ENCODE results near the gene TBCCD1. TPM values are rescaled to one million over a fixed set of nuclear protein-coding genes. Genes with fewer than 3 reads are reported as not detected.
A peak's percentile ranks its signal among the peaks of the same experiment; 100 is the strongest.
"Not testable (repeated sequence)": the region's sequence is repeated elsewhere in the genome, so short reads cannot be mapped to it uniquely, and the experiment has no call there.

TBCCD1 gene
- total RNA-seq, 1 donor, result 17.5 TPM

- TF ChIP-seq CTCF (IDR thresholded peaks at IDR 0.05; ENCODE audit: insufficient read depth, low read length), result peak; percentile 41
- H3K4me3 ChIP-seq (ENCODE audit: low read depth, low read length), result no peak overlapping the region
- DNase-seq (ENCODE audit: low read depth), result peak; percentile 56
Observed at GRCh38 chr3:186589121-186589520, 22.0 kb upstream of the TBCCD1 start.

DNA sequence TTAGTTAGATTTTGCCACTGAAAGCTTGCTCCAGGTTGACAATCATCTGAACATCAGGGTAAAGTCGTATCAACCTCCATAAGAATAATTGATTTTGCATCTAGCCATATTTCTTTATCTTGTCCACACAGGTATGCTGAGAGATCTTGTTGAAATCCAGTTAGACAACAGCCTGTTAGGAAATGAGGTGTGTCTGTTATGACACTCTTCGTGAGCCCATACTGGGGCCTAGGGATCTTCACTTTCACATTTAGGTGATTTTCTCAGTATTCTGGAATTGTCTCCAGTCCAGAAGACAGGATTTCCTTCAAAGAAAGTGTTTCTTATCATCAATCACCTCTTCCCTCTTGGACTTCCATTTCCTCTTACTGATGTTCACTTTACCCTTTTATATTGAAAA, 21.5 kb upstream of the TBCCD1 start:
- H3K4me3 ChIP-seq (ENCODE audit: low read depth, low read length), result no peak overlapping the region
- TF ChIP-seq CTCF (IDR thresholded peaks at IDR 0.05; ENCODE audit: insufficient read depth, low read length), result no peak
- no peak for DNase-seq (ENCODE audit: low read depth)

DNA sequence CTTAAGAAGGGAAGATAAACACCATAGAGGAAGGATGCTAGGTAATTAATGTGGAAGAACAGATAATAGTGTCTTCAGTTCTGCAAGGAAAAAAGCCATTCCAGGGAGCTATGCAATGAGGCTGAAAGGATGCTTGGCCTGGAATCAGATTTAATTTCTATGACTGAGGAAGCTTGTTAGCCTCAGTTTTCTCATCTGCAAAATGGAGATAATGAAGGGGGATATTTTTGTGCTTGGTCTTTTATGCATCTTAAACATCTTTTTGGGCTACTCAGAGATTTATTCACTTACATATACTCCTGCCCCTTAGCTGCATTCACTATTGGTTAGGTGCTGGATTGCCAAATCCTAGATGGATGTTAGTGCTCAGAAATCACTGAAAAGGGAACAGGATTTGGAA, 20.0 kb upstream of the TBCCD1 start:
- no peak overlapping the region for H3K4me3 ChIP-seq (ENCODE audit: low read depth, low read length)
- no peak for DNase-seq (ENCODE audit: low read depth)
- TF ChIP-seq CTCF (IDR thresholded peaks at IDR 0.05; ENCODE audit: insufficient read depth, low read length), result no peak

DNA sequence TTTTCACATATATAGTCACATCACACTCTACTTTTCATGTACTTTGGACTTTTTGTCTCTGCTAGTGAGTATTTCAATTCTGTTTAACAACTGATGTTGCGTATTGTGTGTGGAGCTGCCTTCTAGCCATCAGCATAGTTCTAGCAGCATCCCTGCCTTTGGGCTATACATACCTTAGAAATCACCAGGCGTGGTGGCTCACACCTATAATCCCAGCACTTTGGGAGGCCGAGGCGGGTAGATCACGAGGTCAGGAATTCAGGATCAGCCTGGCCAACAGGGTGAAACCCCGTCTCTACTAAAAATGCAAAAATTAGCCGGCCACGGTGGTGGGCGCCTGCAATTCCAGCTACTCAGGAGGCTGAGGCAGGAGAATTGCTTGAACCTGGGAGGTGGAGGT, 19.1 kb upstream of the TBCCD1 start:
- not testable (repeated sequence) for DNase-seq (ENCODE audit: low read depth); H3K4me3 ChIP-seq (ENCODE audit: low read depth, low read length)

DNA sequence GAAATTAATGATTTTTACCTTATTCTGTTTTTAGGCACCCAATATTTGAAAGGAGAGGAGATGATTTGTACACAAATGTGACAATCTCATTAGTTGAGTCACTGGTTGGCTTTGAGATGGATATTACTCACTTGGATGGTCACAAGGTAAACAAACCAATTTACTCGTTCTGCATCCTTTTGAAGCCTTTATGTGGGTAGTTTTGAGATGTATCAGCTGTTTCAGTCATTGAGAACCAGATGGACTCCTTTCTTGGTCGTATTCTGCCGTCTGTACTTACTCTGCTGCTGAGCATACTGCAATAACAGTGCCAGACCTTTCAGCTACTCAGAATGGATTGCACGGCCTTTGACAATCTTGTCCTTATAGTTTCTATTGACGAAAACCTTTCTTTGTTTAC, 16.7 kb upstream of the TBCCD1 start:
- no peak for TF ChIP-seq CTCF (IDR thresholded peaks at IDR 0.05; ENCODE audit: insufficient read depth, low read length)
- H3K4me3 ChIP-seq (ENCODE audit: low read depth, low read length), result no peak overlapping the region
- DNase-seq (ENCODE audit: low read depth), result no peak

- H3K4me3 ChIP-seq (ENCODE audit: low read depth, low read length), result no peak overlapping the region
- DNase-seq (ENCODE audit: low read depth), result no peak
- no peak for TF ChIP-seq CTCF (IDR thresholded peaks at IDR 0.05; ENCODE audit: insufficient read depth, low read length)
Observed at GRCh38 chr3:186582541-186582940, 15.4 kb upstream of the TBCCD1 start.

DNA sequence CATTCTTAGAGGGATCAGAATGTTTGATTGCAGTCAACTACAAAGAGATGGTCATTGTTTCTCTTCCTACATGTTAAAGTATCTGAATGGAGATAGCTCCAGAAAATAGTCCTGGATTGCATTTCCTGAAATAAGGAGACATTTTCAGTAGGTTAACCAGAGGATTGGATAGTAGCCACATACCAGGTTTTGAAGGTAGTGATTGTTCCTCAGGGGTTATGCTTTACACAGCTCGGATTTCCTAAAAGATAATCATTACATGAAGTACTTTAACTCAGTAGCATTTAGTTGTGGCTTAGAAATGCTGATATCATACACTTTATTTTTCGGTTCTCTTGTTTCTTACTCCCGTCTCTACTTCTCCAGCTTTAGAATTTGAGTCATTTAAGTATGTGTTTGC, 13.6 kb upstream of the TBCCD1 start:
- no peak for TF ChIP-seq CTCF (IDR thresholded peaks at IDR 0.05; ENCODE audit: insufficient read depth, low read length)
- DNase-seq (ENCODE audit: low read depth), result no peak
- H3K4me3 ChIP-seq (ENCODE audit: low read depth, low read length), result no peak overlapping the region

Measured in fibroblast of the aortic adventitia (primary cell).